HepG2 (cell line): ENCODE results near the gene CLUH. TPM values are rescaled to one million over a fixed set of nuclear protein-coding genes. Genes with fewer than 3 reads are reported as not detected.

Experiments used
- ATAC-seq: fragments of 200-7000 bp; cut with Tn5 transposase; 3 replicates; pipeline ENCODE4 v1.9.1; 2020; ENCODE audit warnings: mild to moderate bottlenecking, moderate library complexity
- BruUV-seq: library from RNA; stranded (reverse); fragments of 400-500 nt; replicated peaks from 2 replicates; lab custom pipeline; 2021; lab: Mats Ljungman, UMichigan
- CTCF ChIA-PET: fragments of 300-600 bp; formaldehyde crosslinking; extraction: SDS; loops from one replicate; lab custom pipeline; 2021; ENCODE audit warnings: low total read pairs, inconsistent platforms, low intra/inter-chr PET ratio; lab: Yijun Ruan, JAX
- POLR2A ChIA-PET: fragments of 350-600 bp; sonication (Branson Sonifier 250); formaldehyde crosslinking; loops from one replicate; lab custom pipeline; 2020; ENCODE audit warnings: antibody characterized with exemption, inconsistent platforms; lab: Yijun Ruan, JAX
- DNase-seq: peaks from one replicate; pipeline ENCODE4 v3.0.0-alpha.2; 2015; ENCODE audit warnings: low spot score
- FAIRE-seq: peaks from 3 replicates; lab custom pipeline; 2011; peaks lifted over from hg19 to GRCh38; lab: Jason Lieb, UNC
- H2AFZ ChIP-seq: one replicate; pipeline ENCODE4 v1.6.1; 2011; ENCODE audit warnings: low read length, inconsistent platforms
- H3K27ac ChIP-seq: fragments of 300-600 bp; 3 replicates; pipeline ENCODE4 v1.8.0; 2011; ENCODE audit warnings: mixed run types, mild to moderate bottlenecking, mixed read lengths, low read length, inconsistent platforms; ENCODE audit not compliant: insufficient read depth; ENCODE audit errors: extremely low read length
- H3K27me3 ChIP-seq, 2 experiments: fragments of 200-600 bp in 1 of 2; 2 replicates in 1 of 2; 3 replicates in 1 of 2; pipeline versions ENCODE4 v1.6.0 to v1.8.0; 2011; ENCODE audit warnings: low read length in 2 of 2, mild to moderate bottlenecking in 2 of 2, moderate library complexity in 2 of 2, inconsistent platforms in 1 of 2; ENCODE audit not compliant: insufficient read depth in 2 of 2, control insufficient read depth in 1 of 2
- H3K36me3 ChIP-seq, 2 experiments: fragments of 200-600 bp in 1 of 2; replicated peaks in 1 of 2; 2 replicates in 1 of 2; 3 replicates in 1 of 2; pipeline versions ENCODE4 v1.5.1 to v1.8.0; 2011; ENCODE audit warnings: low read length in 2 of 2, inconsistent platforms in 1 of 2; ENCODE audit not compliant: insufficient read depth in 2 of 2, control insufficient read depth in 1 of 2
- H3K4me1 ChIP-seq: 2 replicates; pipeline ENCODE4 v1.5.1; 2012; ENCODE audit warnings: low read length, inconsistent platforms; ENCODE audit not compliant: insufficient read depth
- H3K4me2 ChIP-seq: 2 replicates; pipeline ENCODE4 v1.6.0; 2011; ENCODE audit warnings: low read depth, low read length, inconsistent platforms
- H3K4me3 ChIP-seq, 3 experiments: fragments of 200-600 bp in 1 of 3; sonication (generic), shearing (Covaris generic) in 1 of 3; replicated peaks in 1 of 3; 2 replicates each; pipeline ENCODE4 v1.5.1; 2011 to 2016; ENCODE audit warnings: low read length in 3 of 3, inconsistent platforms in 2 of 3, low read depth in 2 of 3, mild to moderate bottlenecking in 2 of 3, control low read depth in 1 of 3, mixed read lengths in 1 of 3; ENCODE audit not compliant: insufficient read depth in 1 of 3
- H3K79me2 ChIP-seq: one replicate; pipeline ENCODE4 v1.6.1; 2011; ENCODE audit warnings: low read length, inconsistent platforms; ENCODE audit not compliant: insufficient read depth
- H3K9ac ChIP-seq: 2 replicates; pipeline ENCODE4 v1.6.0; 2011; ENCODE audit warnings: mild to moderate bottlenecking, low read depth, low read length, inconsistent platforms; ENCODE audit not compliant: insufficient read depth
- H3K9me3 ChIP-seq: 2 replicates; pipeline ENCODE4 v1.5.1; 2012; ENCODE audit warnings: mild to moderate bottlenecking, low read length
- H4K20me1 ChIP-seq: 2 replicates; pipeline ENCODE4 v1.6.0; 2011; ENCODE audit warnings: inconsistent platforms, mild to moderate bottlenecking, low read length, moderate library complexity; ENCODE audit not compliant: insufficient read depth
- AGO2 ChIP-seq: fragments of 200-400 bp; formaldehyde crosslinking; optimal IDR thresholded peaks from 2 replicates; pipeline ENCODE3; 2017; ENCODE audit warnings: mild to moderate bottlenecking, low read depth, low read length, moderate library complexity
- EP300 ChIP-seq, 3 experiments: sonication (generic) in 1 of 3; formaldehyde crosslinking in 1 of 3; IDR thresholded peaks; 2 replicates each; pipeline versions ENCODE4 v1.5.1 to v1.6.1; 2011 to 2020; ENCODE audit warnings: low read depth in 2 of 3, low read length in 2 of 3, borderline replicate concordance in 1 of 3, improper control_type of control experiment in 1 of 3, mild to moderate bottlenecking in 1 of 3, missing genetic modification reagents in 1 of 3, moderate library complexity in 1 of 3
- PHB2 ChIP-seq: fragments of 450-650 bp; IDR thresholded peaks from 2 replicates; pipeline ENCODE4 v1.6.1; 2018; ENCODE audit not compliant: partially characterized antibody
- SYNCRIP ChIP-seq: fragments of 200-400 bp; formaldehyde crosslinking; IDR thresholded peaks from 2 replicates; pipeline ENCODE4 v1.6.1; 2018; ENCODE audit warnings: mild to moderate bottlenecking, low read depth, low read length; ENCODE audit not compliant: insufficient read depth
- ZBTB3 ChIP-seq: sonication (generic); formaldehyde crosslinking; IDR thresholded peaks from 2 replicates; pipeline ENCODE4 v1.4.0; 2020; ENCODE audit warnings: low read depth, mild to moderate bottlenecking, moderate library complexity, missing genetic modification reagents, borderline replicate concordance
- WGBS: methylation state at CpG from one replicate; pipeline ENCODE4 v1.1.6; 2017; ENCODE audit warnings: low lambda C conversion rate; 5-methylcytosine and 5-hydroxymethylcytosine counted together
- in situ Hi-C: cut with HindIII; loops from 2 replicates; pipeline ENCODE4 v1.10.0; 2017; ENCODE audit warnings: low pct_unique_long_range_greater_than_20kb; ENCODE audit not compliant: extremely low pct_ligation_motif_present
- intact Hi-C: fragments of 100-400 bp; cut with micrococcal nuclease; formaldehyde crosslinking; loops from one replicate; pipeline ENCODE4 v1.10.0; 2022; ENCODE audit not compliant: unreplicated experiment
- polyA plus RNA-seq, 8 experiments: library from polyadenylated mRNA; depleted of rRNA in 3 of 8; stranded (reverse) in 7 of 8; unstranded in 1 of 8; fragments of >200 nt; fragmentation: Illumina TruSeq in 4 of 8; extraction: Trizol in 4 of 8; gene quantifications; 2 replicates each; pipeline versions ENCODE4 v1.2.1 to v1.2.3, GENCODE V29; 2011 to 2016; ENCODE audit warnings: low read depth in 4 of 8, missing spikeins in 1 of 8, mixed read lengths in 1 of 8; ENCODE audit not compliant: insufficient read depth in 1 of 8
- total RNA-seq, 5 experiments: library from RNA; depleted of rRNA; stranded (reverse); fragments of >200 nt; fragmentation: Illumina TruSeq; extraction: Trizol; gene quantifications; 2 replicates each; pipeline ENCODE4 v1.2.3, GENCODE V29; 2016; ENCODE audit warnings: low read depth in 1 of 5
- TF ChIP-seq, protein P1 (sequence below): sonication (generic); formaldehyde crosslinking; conservative IDR thresholded peaks from 2 replicates; pipeline ENCODE4 v1.4.0; 2020; ENCODE audit warnings: missing genetic modification reagents
- TF ChIP-seq, protein P2 (sequence below): sonication (generic); formaldehyde crosslinking; IDR thresholded peaks from 2 replicates; pipeline ENCODE4 v1.8.1; 2023; ENCODE audit warnings: missing genetic modification reagents, mild to moderate bottlenecking, borderline replicate concordance

The CLUH gene
- total and polyA plus RNA-seq, 2 of the 13 experiments (the other 11 are each of a cell fraction or from before 2014, with no cell fraction given): 30.9 to 60.5 TPM

DNA sequence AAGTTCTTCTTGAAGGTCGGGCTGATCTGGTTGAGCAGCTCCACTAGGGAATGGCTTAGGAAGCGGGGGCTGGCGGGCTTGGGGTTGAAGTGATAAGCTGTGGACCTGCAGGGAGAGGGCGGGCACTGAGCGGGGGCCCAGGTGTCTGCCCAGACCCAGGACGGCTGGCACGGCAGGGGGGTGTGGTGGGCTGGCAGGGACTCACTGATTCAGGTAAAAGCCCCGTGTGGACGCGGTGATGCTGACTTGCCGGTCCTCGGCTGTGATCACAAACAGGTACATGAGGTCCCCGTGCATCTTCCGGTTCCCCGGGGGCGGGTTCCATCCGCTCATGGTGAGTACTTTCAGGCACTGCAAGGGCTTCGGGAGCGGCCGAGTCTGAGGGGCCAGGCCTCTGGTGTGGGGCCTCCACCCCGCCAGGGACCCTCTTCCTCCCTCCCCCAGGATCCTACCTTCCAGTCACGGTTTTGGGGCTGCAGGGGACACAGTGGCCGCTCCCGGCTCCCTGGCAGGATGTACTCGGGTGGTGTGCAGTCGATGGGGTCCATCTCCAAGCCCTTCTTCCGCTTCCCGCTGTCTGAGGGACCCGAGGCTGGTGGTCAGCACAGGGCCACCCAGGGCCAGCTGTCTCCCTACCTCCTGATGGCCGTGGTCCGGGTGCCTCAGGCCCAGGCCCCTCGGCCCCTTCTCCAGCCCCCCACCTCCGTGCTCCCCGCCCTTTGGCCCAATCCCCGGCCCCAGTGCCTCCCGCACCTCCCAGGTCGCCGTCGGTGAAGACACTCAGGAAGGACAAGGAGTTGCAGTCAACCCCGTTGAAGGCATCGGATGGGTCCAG, 10.2 kb downstream of the CLUH start:
- intact Hi-C loops: no loop called here
- no peak overlapping the region for H3K9ac ChIP-seq
- H3K27ac ChIP-seq: no peak overlapping the region
- no peak overlapping the region for H2AFZ ChIP-seq
- WGBS: 99% methylated on average over 20 of the region's 41 CpGs
- DNase-seq: no peak
- TSS peak; percentile 17 for BruUV-seq
- H3K4me2 ChIP-seq: no peak overlapping the region
- TF ChIP-seq ZBTB3 (no peak), AGO2 (peak; percentile 59)
- no peak for FAIRE-seq
- H3K4me1 ChIP-seq: peaks cover 14% of the 10 kb centered on the region; the same call in 1 of the 2 replicates
- peaks cover 40 to 73% of the 10 kb centered on the region in 2 experiments for H3K36me3 ChIP-seq
- POLR2A ChIA-PET: interaction anchor here (2.4 kb wide), 1 partner anchor 9 kb away, joined by 11 read pairs; no protein-coding TSS in a partner anchor
- no peak overlapping the region for H3K4me3 ChIP-seq
- no peaks in the 10 kb centered on the region for H3K27me3 ChIP-seq
- H3K79me2 ChIP-seq: peaks cover 17% of the 10 kb centered on the region
- no peaks in the 10 kb centered on the region for H3K9me3 ChIP-seq
- H4K20me1 ChIP-seq: peaks cover 16% of the 10 kb centered on the region; the same call in 1 of the 2 replicates
- no peak for ATAC-seq
- in situ Hi-C loops: no loop called here
- CTCF ChIA-PET: no interaction called here

DNA sequence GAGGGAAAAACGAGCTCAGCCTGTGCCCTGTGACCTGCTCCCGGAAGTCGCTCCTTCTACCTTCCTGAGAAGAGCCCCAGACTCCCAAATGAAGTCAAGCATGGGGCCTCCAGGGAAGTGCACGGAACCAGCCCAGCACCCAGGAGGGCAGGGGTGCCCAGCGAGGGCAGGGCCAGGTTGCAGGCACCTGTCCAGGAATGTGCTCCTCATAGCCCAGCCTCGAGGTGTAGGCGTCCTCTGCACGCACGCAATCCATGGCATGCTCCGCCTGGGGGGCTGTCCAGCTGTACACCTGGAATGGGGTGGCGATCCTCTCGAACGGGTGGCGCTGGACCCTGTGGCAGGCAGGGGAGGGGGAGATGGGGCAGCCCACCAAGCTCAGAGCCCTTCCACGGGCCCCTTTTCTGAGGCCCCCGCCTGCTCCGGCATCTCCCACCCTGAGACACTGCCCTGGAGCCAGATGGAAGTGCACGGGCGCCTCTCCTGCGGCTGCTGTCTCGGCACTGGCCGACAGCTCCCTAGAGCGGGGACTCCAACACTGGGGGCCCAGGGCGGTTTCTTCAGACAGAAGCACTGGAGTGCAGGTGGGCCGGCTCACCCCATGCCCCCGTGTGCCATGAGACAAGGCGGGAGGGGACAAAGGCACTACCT, 10.9 kb downstream of the CLUH start:
- H3K4me1 ChIP-seq: peaks cover 6% of the 10 kb centered on the region; the same call in 1 of the 2 replicates
- DNase-seq: no peak
- no peaks in the 10 kb centered on the region for H3K27me3 ChIP-seq
- in situ Hi-C loops: no loop called here
- H3K9ac ChIP-seq: no peak overlapping the region
- no peak for ATAC-seq
- no peak overlapping the region for H3K27ac ChIP-seq
- no TSS peak for BruUV-seq
- H3K79me2 ChIP-seq: peaks cover 11% of the 10 kb centered on the region
- no peak overlapping the region for H2AFZ ChIP-seq
- H4K20me1 ChIP-seq: peaks cover 10% of the 10 kb centered on the region; the same call in 1 of the 2 replicates
- CTCF ChIA-PET: no interaction called here
- no peak for FAIRE-seq
- no peaks in the 10 kb centered on the region for H3K9me3 ChIP-seq
- no peak overlapping the region for H3K4me3 ChIP-seq
- no peak overlapping the region for H3K4me2 ChIP-seq
- POLR2A ChIA-PET: interaction anchor here (2.4 kb wide), 1 partner anchor 10 kb away, joined by 11 read pairs; no protein-coding TSS in a partner anchor
- TF ChIP-seq, protein P1, sequence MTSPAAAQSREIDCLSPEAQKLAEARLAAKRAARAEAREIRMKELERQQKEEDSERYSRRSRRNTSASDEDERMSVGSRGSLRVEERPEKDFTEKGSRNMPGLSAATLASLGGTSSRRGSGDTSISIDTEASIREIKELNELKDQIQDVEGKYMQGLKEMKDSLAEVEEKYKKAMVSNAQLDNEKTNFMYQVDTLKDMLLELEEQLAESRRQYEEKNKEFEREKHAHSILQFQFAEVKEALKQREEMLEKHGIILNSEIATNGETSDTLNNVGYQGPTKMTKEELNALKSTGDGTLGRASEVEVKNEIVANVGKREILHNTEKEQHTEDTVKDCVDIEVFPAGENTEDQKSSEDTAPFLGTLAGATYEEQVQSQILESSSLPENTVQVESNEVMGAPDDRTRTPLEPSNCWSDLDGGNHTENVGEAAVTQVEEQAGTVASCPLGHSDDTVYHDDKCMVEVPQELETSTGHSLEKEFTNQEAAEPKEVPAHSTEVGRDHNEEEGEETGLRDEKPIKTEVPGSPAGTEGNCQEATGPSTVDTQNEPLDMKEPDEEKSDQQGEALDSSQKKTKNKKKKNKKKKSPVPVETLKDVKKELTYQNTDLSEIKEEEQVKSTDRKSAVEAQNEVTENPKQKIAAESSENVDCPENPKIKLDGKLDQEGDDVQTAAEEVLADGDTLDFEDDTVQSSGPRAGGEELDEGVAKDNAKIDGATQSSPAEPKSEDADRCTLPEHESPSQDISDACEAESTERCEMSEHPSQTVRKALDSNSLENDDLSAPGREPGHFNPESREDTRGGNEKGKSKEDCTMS: no peak
- no peak for TF ChIP-seq EP300 (IDR thresholded peaks at IDR 0.05; ENCODE audit: low read depth in 2 of 2, low read length in 2 of 2)
- TF ChIP-seq EP300 (CRISPR knock-in tag; IDR thresholded peaks at IDR 0.05; ENCODE audit: borderline replicate concordance): no peak
- TF ChIP-seq, protein P2, sequence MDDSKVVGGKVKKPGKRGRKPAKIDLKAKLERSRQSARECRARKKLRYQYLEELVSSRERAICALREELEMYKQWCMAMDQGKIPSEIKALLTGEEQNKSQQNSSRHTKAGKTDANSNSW (CRISPR knock-in tag): no peak
- TF ChIP-seq ZBTB3: no peak
- no peak for TF ChIP-seq SYNCRIP
- no peak for TF ChIP-seq PHB2
- intact Hi-C loops: no loop called here
- WGBS: 89% methylated on average over 11 of the region's 27 CpGs
- H3K36me3 ChIP-seq: peaks cover 46 to 77% of the 10 kb centered on the region in 2 experiments
